Inferior parietal cortex (tissue), 1 donor: Measurements from ENCODE around the gene CALML3.

Experiments
- DNase-seq: peaks from one replicate; pipeline ENCODE4 v3.0.0-alpha.2; 2016; ENCODE audit errors: extremely low spot score

Gene CALML3

GRCh38 chr10:5538892-5539651 lies 14.3 kb downstream of the CALML3 start:
- DNase-seq = no peak

GRCh38 chr10:5540080-5540479 lies 15.3 kb downstream of the CALML3 start:
- DNase-seq = no peak

- no peak for DNase-seq
These were observed 16.1 kb downstream of the CALML3 start for GRCh38 chr10:5540891-5541290.

- no peak for DNase-seq
These were observed 17.3 kb downstream of the CALML3 start for GRCh38 chr10:5542100-5542499.

- DNase-seq = no peak
These were observed 18.9 kb downstream of the CALML3 start for GRCh38 chr10:5543623-5544022.

GRCh38 chr10:5544216-5544805 lies 19.6 kb downstream of the CALML3 start:
- no peak for DNase-seq

- no peak for DNase-seq
These were observed 20.2 kb downstream of the CALML3 start for GRCh38 chr10:5545011-5545410.

GRCh38 chr10:5545426-5545777 lies 20.6 kb downstream of the CALML3 start:
- DNase-seq = no peak

GRCh38 chr10:5545778-5546710 lies 21.3 kb downstream of the CALML3 start:
- no peak for DNase-seq

- no peak for DNase-seq
These were observed 22.3 kb downstream of the CALML3 start for GRCh38 chr10:5546891-5547680.

- no peak for DNase-seq
These were observed 22.8 kb downstream of the CALML3 start for GRCh38 chr10:5547681-5547930.

GRCh38 chr10:5547931-5548660 lies 23.3 kb downstream of the CALML3 start:
- DNase-seq = no peak

- no peak for DNase-seq
These were observed 24.9 kb downstream of the CALML3 start for GRCh38 chr10:5549462-5550249.

- no peak for DNase-seq
These were observed 25.4 kb downstream of the CALML3 start for GRCh38 chr10:5550250-5550545.

- DNase-seq = no peak
These were observed 26.1 kb downstream of the CALML3 start for GRCh38 chr10:5550621-5551530.

- DNase-seq = no peak
These were observed 27.0 kb downstream of the CALML3 start for GRCh38 chr10:5551531-5552375.

- DNase-seq = no peak
These were observed 27.9 kb downstream of the CALML3 start for GRCh38 chr10:5552376-5553321.
